GM19372 (cell line): Measurements from ENCODE around the gene WDHD1.
"Not testable (repeated sequence)": the region's sequence is repeated elsewhere in the genome, so short reads cannot be mapped to it uniquely, and the experiment has no call there.

ENCODE experiments used
- ATAC-seq: cut with Tn5 transposase; IDR thresholded peaks from one replicate; pipeline ENCODE4 v1.9.1; 2021; ENCODE audit warnings: mild to moderate bottlenecking, low read depth, moderate library complexity; ENCODE audit not compliant: unreplicated experiment

Gene WDHD1

DNA sequence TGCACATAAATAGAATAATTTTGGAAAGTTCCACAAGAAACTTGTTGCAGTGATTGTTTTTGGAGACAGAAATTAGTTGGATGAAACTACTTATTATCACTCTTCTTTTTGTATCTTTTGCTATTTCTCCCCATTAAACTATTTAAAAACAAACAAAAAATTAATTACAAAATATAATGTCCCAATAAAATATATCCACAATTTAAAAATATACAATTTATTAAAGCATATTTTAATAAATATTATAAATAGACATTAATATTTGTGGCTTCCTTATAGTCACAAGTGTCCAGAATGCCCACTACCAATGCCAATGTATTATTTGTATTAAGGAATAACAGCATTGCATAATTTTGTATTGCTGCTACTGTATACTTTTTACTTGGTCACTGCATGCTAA lies 71.8 kb downstream of the WDHD1 start:
- no peak for ATAC-seq

DNA sequence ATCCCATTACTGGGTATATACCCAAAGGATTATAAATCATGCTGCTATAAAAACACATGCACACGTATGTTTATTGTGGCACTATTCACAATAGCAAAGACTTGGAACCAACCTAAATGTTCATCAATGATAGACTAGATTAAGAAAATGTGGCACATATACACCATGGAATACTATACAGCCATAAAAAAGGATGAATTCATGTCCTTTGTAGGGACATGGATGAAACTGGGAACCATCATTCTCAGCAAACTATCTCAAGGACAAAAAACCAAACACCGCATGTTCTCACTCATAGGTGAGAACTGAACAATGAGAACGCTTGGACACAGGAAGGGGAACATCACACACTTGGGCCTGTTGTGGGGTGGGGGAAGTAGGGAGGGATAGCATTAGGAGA lies 73.3 kb downstream of the WDHD1 start:
- ATAC-seq: not testable (repeated sequence)

DNA sequence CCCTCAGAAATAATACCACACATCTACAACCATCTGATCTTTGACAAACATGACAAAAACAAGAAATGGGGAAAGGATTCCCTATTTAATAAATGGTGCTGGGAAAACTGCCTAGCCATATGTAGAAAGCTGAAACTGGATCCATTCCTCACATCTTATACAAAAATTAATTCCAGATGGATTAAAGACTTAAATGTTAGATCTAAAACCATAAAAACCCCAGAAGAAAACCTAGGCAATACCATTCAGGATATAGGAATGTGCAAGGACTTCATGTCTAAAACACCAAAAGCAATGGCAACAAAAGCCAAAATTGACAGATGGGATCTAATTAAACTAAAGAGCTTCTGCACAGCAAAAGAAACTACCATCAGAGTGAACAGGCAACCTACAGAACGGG lies 74.1 kb downstream of the WDHD1 start:
- ATAC-seq: not testable (repeated sequence)

DNA sequence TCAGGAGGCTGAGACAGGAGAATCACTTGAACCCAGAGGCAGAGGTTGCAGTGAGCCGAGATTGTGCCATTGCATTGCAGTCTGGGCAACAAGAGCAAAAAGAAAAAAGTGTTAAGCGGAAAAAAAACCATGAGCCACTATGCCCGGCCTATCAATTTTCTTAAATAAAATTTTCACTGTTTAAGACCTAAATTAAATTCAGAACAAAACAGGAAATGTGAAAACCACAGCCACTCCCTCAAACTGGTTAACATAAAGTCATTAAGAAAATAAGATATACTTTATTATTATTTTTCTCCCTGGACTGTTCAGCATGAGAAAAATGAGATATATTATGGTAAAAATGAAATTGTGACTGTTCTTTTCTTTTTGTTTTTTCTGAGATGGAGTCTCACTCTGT lies 79.7 kb downstream of the WDHD1 start:
- ATAC-seq: no peak

DNA sequence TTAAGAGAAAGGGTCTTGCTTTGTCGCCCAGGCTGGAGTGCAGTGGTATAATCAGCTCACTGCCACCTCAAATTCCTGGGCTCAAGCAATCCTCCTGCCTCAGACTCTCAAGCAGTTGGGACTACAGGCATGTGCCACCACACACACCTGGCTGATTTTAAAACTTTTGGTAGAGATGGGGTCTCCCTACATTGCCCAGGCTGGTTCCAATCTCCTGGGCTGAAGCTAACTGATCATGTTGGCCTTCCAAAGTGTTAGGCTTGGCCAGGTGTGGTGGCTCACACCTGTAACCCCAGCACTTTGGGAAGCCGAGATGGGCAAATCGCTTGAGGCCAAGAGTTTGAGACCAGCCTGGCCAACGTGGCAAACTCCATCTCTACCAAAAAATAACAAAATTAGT lies 80.4 kb downstream of the WDHD1 start:
- ATAC-seq: no peak

DNA sequence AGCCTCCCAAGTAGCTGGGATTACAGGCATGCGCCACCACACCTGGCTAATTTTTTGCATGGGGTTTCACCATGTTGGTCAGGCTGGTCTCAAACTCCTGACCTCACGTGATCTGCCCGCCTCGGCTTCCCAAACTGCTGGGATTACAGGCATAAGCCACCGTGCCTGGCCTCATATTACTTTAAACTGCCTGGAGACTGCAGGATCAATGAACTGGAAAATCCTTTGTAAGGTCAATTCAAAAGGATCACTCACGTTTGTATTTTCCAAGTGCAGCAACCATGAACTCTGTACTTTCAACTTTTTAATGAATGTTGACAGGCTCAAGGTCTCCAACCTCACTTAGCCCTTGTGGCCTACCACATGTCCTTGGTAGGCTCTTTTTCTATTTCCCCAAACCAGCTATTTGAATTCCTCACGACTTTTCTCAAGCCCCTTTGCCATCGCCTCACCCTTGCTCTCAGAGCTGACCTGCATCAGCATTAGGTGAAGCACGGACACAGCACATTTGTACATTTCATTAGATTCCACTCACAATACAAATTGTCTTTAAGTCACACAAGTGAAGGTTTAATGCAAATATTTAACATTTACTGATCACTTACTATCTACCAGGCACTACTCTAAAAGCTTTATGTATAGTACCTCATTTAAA lies 82.0 kb downstream of the WDHD1 start:
- ATAC-seq: no peak

DNA sequence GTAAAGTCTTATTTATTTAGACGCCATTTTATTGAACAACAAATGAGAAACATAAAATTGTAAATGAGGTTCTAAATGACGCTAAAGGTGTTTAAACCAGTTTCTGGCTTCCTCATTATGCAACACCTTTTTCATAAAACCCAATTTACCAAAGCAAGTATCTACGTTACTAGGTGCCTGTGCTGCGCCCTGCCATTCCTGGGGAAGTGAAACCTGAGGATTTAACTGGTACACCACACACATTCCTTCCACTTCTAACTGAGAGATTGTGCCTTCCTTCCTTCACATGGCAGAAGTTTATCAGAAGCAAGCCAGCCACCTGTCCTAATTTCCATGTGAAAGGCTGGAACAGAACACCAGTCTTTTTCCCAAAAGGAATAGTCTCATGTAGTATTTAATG lies 84.0 kb downstream of the WDHD1 start:
- no peak for ATAC-seq

DNA sequence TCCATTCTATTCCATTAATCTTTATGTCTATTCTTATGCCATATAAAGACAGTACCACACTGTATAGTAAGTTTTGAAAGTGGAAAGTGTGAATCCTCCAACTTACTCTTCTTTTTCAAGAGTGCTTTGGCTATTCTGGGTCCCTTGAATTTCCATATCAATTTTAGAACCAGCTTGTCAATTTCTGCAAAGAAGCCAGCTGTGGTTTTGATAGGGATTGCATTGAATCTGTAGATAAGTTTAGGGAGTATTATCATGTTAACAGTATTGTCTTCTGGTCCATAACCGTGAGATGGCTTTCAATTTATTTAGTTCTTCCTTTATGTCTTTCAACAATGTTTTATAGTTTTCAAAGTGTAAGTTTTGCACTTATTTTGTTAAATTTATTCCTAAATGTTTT lies 90.1 kb downstream of the WDHD1 start:
- no peak for ATAC-seq

DNA sequence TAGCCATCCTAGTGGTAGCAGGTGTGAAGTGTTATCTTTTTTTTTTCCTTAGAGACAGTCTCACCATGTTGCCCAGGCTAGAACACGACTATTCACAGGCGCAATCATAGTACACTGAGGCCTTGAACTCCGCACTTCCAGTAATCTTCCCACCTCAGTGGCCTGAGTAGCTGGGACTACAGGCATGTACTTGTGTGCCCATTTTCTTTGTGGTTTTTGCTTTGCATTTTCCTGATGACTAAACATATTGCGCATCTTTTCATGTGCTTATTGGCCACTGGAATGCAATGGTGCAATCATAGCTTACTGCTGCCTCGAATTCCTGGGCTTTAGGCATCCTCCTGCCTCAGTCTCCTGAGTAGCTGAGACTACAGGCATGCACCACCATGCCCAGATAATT lies 90.9 kb downstream of the WDHD1 start:
- ATAC-seq: no peak

DNA sequence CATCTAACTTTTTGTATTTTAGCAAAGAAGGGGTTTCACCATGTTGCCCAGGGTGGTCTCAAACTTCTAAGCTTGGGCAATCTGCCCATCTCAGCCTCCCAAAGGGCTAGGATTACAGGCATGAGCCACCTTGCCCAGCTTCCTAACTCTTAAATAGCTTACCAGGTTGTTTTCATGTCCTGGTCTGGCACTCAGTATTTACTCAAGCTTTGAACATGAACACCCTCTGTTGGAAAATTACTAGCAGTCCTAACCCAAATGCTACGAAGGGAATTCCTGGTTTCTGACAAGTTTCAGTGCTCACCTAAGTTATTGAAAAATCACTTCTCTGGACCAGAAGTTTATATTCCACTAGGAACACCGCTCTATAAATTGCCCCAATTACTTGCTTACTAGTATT lies 91.8 kb downstream of the WDHD1 start:
- ATAC-seq: no peak

DNA sequence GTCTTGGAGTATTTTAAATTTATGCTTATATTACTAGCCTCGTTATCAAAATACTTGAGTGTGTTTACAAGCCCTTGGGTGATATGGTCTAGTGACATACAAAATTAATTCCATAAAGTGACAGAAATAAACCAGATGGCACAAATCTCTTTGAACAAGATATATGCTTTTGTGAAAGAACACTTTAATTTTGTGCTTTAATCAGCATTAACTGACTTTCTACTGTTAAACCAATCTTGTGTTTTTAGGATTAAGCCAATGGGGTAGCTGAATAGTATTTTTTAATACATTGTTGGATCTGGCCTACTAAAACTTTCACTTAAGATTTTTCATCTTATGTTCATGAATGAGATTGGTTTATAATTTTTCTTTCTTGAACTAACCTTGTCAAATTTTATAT lies 93.9 kb downstream of the WDHD1 start:
- no peak for ATAC-seq

DNA sequence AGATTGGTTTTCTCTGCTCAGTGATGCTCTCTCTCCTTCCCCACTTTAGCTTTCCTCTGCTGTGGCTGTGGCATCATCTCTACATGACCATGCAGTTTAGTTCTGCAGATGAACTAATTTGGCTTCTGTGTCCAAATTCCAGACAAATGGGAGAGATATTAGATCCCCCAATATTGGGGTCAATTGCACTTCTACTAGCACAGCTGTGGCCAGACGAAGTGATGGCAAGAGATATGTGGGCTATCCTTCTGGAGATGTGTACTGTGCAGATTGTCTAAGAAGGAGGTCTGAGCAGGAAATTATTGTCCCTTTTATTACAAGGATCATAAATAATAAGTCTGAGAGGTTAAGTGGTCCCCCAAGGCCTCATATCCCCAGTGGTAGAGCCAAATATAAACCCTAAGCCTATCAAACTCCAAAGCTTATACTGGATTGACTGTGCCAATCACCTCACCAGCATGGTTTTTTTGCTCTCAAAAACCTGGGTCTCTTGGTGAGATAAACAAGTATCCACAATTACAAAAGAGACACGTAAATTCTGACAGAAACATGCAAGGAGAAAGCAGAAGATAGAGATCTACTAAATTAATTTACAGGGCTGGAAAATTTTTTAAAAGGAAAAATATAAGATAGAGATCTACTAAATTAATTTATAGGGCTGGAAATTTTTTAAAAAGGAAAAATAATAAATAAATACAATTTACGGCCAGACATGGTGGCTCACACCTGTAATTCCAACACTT lies 95.1 kb downstream of the WDHD1 start:
- ATAC-seq: no peak

DNA sequence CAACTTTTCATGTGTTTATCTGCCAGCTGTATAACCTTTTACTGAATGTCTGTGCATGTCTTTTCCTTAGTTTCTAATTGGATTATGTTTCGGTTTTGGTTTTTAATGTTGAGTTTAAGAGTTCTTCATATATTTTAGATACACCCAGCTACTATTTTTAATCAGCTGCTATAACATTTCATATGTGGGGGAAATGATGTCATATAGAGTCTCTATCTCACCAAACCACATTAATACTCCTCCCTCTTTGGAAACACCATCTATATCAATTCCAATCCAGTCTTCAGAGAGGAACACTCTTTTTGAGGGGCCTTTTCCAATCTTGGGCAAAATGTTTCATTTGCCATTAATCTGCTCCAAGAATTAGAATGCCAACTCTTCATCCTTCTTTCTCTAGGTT lies 95.8 kb downstream of the WDHD1 start:
- no peak for ATAC-seq

DNA sequence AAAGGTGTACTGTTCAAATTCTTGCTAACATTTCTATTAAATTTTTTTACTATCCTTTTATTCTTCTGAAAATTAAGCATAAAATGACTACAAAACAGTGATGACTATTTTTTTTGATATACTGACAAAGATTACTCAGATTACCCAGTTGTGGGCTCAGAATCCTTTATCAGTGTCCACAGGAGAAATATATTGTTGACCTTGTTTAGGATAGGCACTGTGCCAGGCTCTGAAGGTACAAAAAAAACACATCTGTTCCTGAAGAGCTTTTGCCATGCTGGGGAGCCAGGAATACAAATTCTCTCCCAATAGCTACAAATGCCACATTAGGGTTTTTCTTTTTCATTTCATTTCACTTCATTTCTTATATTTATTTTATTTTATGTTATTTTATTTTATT lies 97.3 kb downstream of the WDHD1 start:
- ATAC-seq: no peak

DNA sequence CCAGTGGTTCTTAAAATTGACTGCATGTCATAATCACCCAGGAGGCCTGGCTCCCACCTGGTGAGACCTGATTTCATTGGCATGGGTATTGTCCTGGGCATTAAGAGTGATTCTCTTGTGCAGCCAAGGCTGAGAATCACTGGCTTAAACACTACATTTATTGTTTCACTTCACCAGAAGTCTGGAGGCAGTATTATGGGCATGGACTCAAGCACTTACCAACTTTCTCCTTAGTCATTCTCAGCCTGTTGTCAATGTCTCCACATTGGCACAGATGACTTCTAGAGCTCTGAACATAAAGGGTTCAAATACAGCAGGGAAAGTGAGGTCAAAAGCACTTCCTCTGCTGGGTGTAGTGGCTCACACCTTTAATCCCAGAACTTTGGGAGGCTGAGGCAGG lies 98.7 kb downstream of the WDHD1 start:
- ATAC-seq: no peak

DNA sequence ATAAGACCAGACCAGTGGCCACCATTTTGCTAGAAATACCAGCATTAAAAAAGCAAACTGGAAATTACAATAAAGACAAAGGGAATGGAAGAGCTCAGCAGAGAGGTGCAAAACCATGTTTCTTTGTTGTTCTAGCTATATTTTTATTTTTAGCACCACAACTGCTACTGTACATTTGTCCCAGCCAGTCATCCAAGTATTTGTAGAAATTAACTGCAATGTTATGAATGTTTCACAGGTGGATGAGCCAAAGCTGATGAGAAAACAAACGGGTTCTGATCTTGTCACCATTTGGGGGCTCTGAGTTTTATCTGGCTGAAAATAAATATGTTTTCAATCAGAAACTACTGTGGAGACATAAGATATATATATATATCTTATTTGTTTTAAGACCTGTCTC lies 99.3 kb downstream of the WDHD1 start:
- no peak for ATAC-seq

DNA sequence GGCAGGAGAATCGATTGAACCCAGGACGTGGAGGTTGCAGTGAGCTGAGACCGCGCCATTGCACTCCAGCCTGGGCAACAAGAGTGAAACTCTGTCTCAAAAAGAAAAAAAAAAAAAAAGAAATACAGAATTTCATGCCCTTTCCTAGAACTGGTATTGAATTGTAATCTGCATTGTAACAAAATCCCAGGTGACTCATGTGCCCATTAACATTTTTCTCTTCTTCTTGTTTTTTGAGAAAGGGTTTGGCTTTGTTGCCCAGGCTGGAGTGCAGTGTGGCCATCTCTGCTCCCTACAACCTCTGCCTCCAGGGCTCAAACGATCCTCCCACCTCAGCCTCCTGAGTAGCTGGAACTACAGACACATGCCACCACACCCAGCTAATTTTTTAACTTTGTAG lies 100.3 kb downstream of the WDHD1 start:
- ATAC-seq: not testable (repeated sequence)

DNA sequence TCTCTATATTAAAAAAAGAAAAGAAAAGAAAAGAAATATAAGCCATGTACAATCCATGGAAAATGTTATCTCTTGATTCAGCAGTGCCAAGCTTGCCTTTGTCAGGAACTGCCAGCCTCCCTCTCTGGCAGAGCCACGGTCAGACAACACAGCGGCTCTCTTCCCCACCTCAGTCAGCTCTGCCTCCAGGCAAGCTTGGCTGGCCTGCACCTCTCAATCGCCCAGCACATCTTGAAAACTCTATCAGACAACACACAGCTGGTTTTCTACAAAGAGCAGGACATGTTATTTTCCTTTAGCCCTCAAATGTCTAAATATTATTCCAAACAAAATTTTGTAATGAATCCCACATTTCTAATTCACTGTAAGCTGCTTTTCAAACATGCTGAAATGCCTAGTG lies 104.3 kb downstream of the WDHD1 start:
- ATAC-seq: no peak

DNA sequence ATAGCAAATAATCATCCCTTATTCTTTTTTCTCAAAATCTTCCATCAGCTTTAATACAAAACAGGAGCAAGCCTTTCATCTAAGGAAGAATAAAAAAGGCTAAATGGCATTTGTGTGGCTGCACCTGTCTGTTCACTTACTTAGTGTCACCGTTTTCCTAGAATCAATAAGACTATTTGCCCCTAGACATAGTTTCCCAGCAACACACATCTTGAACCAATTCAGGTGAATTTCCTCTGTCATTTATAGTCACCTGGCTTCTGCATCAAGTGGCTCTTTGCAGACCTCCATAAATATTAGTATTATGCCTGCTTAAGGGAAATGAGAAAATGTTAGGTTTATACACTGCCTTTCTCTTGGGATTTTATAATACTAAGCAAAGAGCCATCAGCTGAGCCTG lies 106.8 kb downstream of the WDHD1 start:
- ATAC-seq: no peak

DNA sequence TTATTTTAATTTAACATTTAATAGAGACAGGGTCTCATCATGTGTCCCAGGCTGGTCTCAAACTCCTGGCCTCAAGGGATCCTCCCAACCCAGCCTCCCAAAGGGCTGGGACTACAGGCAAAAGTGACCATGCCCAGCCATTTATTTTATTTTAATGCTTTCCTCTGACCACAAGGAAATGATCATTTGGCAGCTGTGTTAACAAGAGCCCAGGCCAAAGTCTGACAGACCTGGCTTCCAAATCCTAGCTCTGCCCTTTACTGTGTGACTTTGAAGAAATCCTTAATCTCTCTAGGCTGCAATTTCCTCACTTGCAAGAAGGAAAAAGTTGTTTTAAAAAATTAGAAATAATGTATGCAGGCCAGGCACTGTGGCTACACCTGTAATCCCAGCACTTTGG lies 107.6 kb downstream of the WDHD1 start:
- no peak for ATAC-seq

DNA sequence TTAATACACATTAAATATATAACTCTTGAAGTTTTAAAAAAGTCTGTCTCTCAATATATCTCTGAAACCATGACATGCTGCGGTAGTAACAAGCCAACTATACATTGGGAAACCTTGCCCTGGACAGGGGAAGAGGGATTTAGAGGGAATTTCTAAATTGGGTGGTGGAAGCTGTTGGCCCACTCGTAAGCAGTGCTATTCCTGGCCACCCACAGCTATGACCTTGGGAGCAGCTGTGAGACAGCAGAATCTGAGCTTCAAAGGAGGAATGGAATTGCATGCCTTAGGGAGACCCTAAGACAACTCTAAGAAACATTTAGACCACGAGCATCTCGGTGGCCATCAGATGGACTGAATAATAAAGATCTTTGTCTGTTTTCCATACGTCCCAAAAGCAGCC lies 108.5 kb downstream of the WDHD1 start:
- ATAC-seq: no peak

DNA sequence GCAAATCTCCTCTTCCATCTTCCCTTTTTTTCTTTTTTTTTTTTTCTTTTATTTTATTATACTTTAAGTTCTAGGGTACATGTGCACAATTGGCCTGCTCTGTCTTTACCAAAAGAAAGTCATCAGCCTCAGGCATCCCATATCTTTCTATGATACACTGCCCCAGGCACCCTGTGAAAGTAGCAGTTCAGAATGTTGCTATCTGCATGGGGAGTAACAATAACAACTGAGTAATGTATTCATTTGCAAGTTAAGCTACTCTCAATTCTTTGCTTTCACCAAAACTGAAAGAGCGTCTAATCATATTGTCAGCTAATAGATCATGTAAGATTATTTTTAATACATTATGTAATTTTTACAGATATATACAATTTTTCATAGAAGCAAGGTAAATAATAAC lies 110.8 kb downstream of the WDHD1 start:
- ATAC-seq: no peak
